ENCODE results near the gene RNGTT. TPM values are rescaled to one million over a fixed set of nuclear protein-coding genes. Genes with fewer than 3 reads are reported as not detected.
A peak's percentile ranks its signal among the peaks of the same experiment; 100 is the strongest.

Gene RNGTT
- total RNA-seq, 1 donor from 2014 or later: 13.1 TPM

DNA sequence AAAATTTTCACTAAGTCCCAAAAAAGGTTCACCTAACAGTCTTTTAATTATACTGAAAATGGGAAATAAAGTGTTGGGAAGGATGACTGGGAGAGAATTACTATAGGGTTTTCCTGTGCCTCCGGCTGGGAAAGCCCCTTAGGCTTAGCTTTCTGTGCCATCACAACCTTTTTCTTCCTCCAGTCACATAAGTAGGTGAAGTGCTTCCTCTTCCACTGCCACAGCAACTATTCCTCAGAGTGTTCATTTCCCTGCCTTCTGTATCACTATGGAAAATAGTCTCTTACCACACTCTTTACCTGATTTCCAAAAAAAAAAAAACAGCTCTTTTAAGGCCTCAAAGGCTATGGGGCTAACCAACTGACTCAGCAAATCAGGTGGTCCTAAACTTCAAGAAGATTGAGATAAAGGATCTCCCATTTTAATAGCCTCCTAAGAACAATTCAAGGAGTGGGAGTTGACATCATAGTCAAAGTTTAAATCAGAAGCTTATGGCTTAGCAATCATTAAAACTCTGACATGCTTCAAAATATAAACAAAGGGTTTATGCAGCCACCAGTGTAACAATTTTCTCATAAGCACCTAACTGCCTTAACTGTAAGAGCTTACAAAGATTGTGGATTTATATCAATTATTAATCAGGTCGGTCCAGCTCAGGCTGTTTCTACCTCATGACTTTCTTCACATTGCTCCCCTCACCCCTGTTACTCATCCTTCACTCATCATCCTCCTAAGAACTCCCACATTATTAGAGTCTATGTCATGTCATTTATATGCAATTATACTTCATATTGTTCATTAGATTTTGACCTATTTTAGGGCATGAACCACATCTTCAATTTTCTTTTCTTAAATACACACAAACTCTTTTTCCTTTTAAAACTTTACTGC lies 95.3 kb downstream of the RNGTT start:
- peaks cover 39% of the 10 kb centered on the region for H3K4me1 Mint-ChIP-seq (ENCODE audit: low read depth)
- no peaks in the 10 kb centered on the region for H3K27me3 Mint-ChIP-seq (ENCODE audit: low read depth)
- H3K27ac Mint-ChIP-seq (ENCODE audit: unreplicated experiment): peak overlapping the region; percentile 88
- H3K9me3 Mint-ChIP-seq (ENCODE audit: low read depth): no peaks in the 10 kb centered on the region
- TF ChIP-seq, protein P1, sequence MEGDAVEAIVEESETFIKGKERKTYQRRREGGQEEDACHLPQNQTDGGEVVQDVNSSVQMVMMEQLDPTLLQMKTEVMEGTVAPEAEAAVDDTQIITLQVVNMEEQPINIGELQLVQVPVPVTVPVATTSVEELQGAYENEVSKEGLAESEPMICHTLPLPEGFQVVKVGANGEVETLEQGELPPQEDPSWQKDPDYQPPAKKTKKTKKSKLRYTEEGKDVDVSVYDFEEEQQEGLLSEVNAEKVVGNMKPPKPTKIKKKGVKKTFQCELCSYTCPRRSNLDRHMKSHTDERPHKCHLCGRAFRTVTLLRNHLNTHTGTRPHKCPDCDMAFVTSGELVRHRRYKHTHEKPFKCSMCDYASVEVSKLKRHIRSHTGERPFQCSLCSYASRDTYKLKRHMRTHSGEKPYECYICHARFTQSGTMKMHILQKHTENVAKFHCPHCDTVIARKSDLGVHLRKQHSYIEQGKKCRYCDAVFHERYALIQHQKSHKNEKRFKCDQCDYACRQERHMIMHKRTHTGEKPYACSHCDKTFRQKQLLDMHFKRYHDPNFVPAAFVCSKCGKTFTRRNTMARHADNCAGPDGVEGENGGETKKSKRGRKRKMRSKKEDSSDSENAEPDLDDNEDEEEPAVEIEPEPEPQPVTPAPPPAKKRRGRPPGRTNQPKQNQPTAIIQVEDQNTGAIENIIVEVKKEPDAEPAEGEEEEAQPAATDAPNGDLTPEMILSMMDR (IDR thresholded peaks at IDR 0.05): no peak
- no peak for DNase-seq (ENCODE audit: low spot score)
- H3K36me3 Mint-ChIP-seq (ENCODE audit: low read depth): no peaks in the 10 kb centered on the region
- H3K4me3 Mint-ChIP-seq (ENCODE audit: unreplicated experiment): peak overlapping the region; percentile 24

DNA sequence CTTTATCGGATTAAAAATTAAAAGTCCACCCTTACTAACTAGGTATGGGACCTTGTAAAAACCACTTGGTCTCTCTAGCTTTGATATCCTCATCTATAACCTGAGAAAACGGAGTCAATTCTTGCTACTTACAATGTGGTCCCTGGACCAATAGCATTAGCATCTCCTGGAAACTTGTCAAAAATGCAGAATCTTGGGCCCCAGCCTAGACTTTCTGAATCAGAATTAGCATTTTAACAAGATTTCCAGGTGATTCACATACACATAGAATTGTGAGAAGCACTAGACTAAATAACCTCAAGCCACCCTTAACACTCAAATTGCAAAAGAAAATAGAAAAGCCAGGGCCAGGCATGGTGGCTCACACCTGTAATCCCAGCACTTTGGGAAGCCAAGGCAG lies 96.6 kb downstream of the RNGTT start:
- no peaks in the 10 kb centered on the region for H3K27me3 Mint-ChIP-seq (ENCODE audit: low read depth)
- H3K27ac Mint-ChIP-seq (ENCODE audit: unreplicated experiment): no peak overlapping the region
- TF ChIP-seq, protein P1 (IDR thresholded peaks at IDR 0.05): no peak

DNA sequence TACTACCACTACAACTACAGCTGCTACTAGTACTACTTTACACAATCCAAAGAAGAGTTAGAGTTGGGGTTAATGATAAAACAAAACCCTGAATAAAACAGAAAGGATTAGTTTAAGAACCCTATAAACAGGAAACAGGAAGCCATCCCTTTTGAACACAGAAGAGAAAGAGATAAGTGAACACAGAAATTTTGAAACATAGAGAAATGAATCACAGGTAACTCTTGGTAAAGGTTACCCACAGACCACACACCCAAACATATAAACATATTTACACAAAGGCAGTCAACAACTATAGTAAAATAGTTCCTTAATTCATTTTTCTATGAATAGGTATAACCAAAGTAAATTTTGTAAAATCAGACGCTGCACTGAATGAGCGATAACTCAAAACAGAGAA lies 98.1 kb downstream of the RNGTT start:
- Mint-ChIP-seq H3K4me3 (ENCODE audit: unreplicated experiment) (no peak overlapping the region), H3K36me3 (ENCODE audit: low read depth) (peaks cover 3% of the 10 kb centered on the region), H3K4me1 (ENCODE audit: low read depth) (peaks cover 35% of the 10 kb centered on the region), H3K27me3 (ENCODE audit: low read depth) (no peaks in the 10 kb centered on the region), H3K27ac (ENCODE audit: unreplicated experiment) (no peak overlapping the region), H3K9me3 (ENCODE audit: low read depth) (no peaks in the 10 kb centered on the region)
- DNase-seq (ENCODE audit: low spot score): no peak
- TF ChIP-seq, protein P1 (IDR thresholded peaks at IDR 0.05): no peak

More for the DNA sequence above, 96.6 kb downstream of the RNGTT start:
- no peak for DNase-seq (ENCODE audit: low spot score)
- Mint-ChIP-seq H3K4me3 (ENCODE audit: unreplicated experiment) (no peak overlapping the region), H3K9me3 (ENCODE audit: low read depth) (no peaks in the 10 kb centered on the region), H3K36me3 (ENCODE audit: low read depth) (peaks cover 3% of the 10 kb centered on the region), H3K4me1 (ENCODE audit: low read depth) (peaks cover 39% of the 10 kb centered on the region)

DNA sequence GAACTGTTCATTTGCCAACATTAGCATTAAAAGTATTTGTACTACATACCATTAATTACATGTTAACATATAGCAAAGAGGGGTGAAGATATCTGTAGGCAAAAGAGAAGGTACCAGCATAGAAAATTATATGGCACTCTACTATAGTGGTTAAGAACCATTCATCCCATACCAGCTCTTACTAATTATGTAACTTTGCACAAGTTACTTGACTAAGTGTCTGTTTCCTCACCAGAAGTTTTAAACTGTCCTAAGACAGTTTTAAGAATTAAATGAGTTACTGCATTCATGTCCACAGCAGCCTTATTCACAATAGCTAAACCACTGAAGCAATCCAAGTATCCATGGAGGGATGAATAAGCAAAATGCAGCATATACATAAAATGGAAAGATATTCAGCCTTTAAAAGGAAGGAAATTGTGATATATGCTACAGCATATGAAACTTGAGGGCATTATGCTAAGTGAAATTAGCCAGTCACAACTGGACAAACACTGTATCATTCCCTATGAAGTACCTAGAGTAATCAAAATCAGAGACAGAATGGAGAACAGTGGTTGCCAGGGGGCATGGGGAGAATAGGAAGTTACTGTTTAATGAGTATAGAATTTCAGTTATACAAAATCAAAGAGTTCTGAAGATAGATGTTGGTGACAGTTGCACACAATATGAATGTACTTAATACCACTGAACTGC lies 98.9 kb downstream of the RNGTT start:
- TF ChIP-seq, protein P1 (IDR thresholded peaks at IDR 0.05): no peak
- peaks cover 3% of the 10 kb centered on the region for H3K36me3 Mint-ChIP-seq (ENCODE audit: low read depth)

DNA sequence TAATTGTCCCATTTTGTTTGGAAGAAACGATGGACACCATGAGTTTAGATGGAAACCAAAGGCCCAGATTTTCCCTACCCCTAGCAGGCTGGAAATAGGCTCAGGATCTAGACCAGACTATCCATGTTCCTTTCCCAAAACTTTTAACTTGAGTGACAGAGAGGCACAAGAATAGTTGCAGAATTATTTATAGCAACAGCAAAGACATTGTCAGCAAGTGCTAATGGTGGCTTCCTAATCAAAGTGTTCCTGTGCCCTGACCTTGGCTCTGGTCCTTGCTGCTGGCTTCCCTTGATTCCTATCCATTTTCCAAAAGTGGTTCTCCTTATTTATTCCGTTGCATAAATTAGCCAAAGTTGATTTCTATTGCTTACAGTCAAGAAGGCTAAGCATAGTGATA lies 103.1 kb downstream of the RNGTT start:
- H3K36me3 Mint-ChIP-seq (ENCODE audit: low read depth): peaks cover 3% of the 10 kb centered on the region
- TF ChIP-seq, protein P1 (IDR thresholded peaks at IDR 0.05): no peak
- no peaks in the 10 kb centered on the region for H3K9me3 Mint-ChIP-seq (ENCODE audit: low read depth)
- H3K4me3 Mint-ChIP-seq (ENCODE audit: unreplicated experiment): no peak overlapping the region
- H3K4me1 Mint-ChIP-seq (ENCODE audit: low read depth): peaks cover 13% of the 10 kb centered on the region
- no peak for DNase-seq (ENCODE audit: low spot score)
- no peak overlapping the region for H3K27ac Mint-ChIP-seq (ENCODE audit: unreplicated experiment)
- no peaks in the 10 kb centered on the region for H3K27me3 Mint-ChIP-seq (ENCODE audit: low read depth)

More for the DNA sequence above, 98.9 kb downstream of the RNGTT start:
- Mint-ChIP-seq H3K4me3 (ENCODE audit: unreplicated experiment) (no peak overlapping the region), H3K9me3 (ENCODE audit: low read depth) (no peaks in the 10 kb centered on the region), H3K27me3 (ENCODE audit: low read depth) (no peaks in the 10 kb centered on the region), H3K4me1 (ENCODE audit: low read depth) (peaks cover 31% of the 10 kb centered on the region), H3K27ac (ENCODE audit: unreplicated experiment) (no peak overlapping the region)
- DNase-seq (ENCODE audit: low spot score): no peak
